HG03558 (cell line): ENCODE results near the gene LIMS2.

Experiments used
- ATAC-seq: cut with Tn5 transposase; IDR thresholded peaks from one replicate; pipeline ENCODE4 v1.9.1; 2021; ENCODE audit warnings: moderate number of reproducible peaks; ENCODE audit not compliant: unreplicated experiment; ENCODE audit errors: extremely low read depth

LIMS2 gene

GRCh38 chr2:127609031-127609751 lies 66.1 kb downstream of the LIMS2 start:
- ATAC-seq: no peak

GRCh38 chr2:127608061-127609030 lies 67.0 kb downstream of the LIMS2 start:
- no peak for ATAC-seq

GRCh38 chr2:127607399-127607908 lies 67.9 kb downstream of the LIMS2 start:
- ATAC-seq: no peak

- no peak for ATAC-seq
These were observed 68.5 kb downstream of the LIMS2 start for GRCh38 chr2:127606625-127607398.

GRCh38 chr2:127605691-127606263 lies 69.6 kb downstream of the LIMS2 start:
- ATAC-seq: no peak

GRCh38 chr2:127604986-127605385 lies 70.3 kb downstream of the LIMS2 start:
- no peak for ATAC-seq

GRCh38 chr2:127599211-127599610 lies 76.1 kb downstream of the LIMS2 start:
- ATAC-seq: no peak

GRCh38 chr2:127598711-127599110 lies 76.6 kb downstream of the LIMS2 start:
- ATAC-seq: no peak

GRCh38 chr2:127597984-127598380 lies 77.3 kb downstream of the LIMS2 start:
- ATAC-seq: no peak

- ATAC-seq: no peak
These were observed 78.0 kb downstream of the LIMS2 start for GRCh38 chr2:127597046-127597983.

- no peak for ATAC-seq
These were observed 78.9 kb downstream of the LIMS2 start for GRCh38 chr2:127596311-127597045.

- ATAC-seq: no peak
These were observed 81.2 kb downstream of the LIMS2 start for GRCh38 chr2:127594116-127594591.

- no peak for ATAC-seq
These were observed 81.9 kb downstream of the LIMS2 start for GRCh38 chr2:127593228-127594115.

GRCh38 chr2:127592761-127593227 lies 82.5 kb downstream of the LIMS2 start:
- no peak for ATAC-seq

- ATAC-seq: no peak
These were observed 84.0 kb downstream of the LIMS2 start for GRCh38 chr2:127591221-127591923.

GRCh38 chr2:127590386-127591190 lies 84.7 kb downstream of the LIMS2 start:
- no peak for ATAC-seq
